H9 (cell line): ENCODE measurements around the gene ZNF687. TPM values are rescaled to one million over a fixed set of nuclear protein-coding genes. Genes with fewer than 3 reads are reported as not detected.

Source experiments
- DNase-seq: peaks from one replicate; pipeline ENCODE4 v3.0.0-alpha.2; 2017
- H2AFZ ChIP-seq: one replicate; pipeline ENCODE4 v1.6.1; 2013; ENCODE audit warnings: mild to moderate bottlenecking, low read length, control low read depth, moderate library complexity
- H2AK5ac ChIP-seq: 2 replicates; pipeline ENCODE4 v1.6.1; 2013; ENCODE audit warnings: low read length, control low read depth, mixed read lengths; ENCODE audit not compliant: insufficient read length
- H2BK120ac ChIP-seq: one replicate; pipeline ENCODE4 v1.6.1; 2013; ENCODE audit warnings: low read depth, mild to moderate bottlenecking, low read length, control low read depth, inconsistent platforms; ENCODE audit not compliant: poor library complexity, severe bottlenecking
- H2BK12ac ChIP-seq: 2 replicates; pipeline ENCODE4 v1.6.1; 2013; ENCODE audit warnings: low read length, control low read depth, mixed read lengths, low read depth; ENCODE audit not compliant: insufficient read length
- H2BK15ac ChIP-seq: 2 replicates; pipeline ENCODE4 v1.6.1; 2013; ENCODE audit warnings: low read depth, low read length, control low read depth
- H2BK20ac ChIP-seq: one replicate; pipeline ENCODE4 v1.6.1; 2013; ENCODE audit warnings: low read depth, mild to moderate bottlenecking, low read length, control low read depth, inconsistent platforms; ENCODE audit not compliant: poor library complexity, severe bottlenecking
- H2BK5ac ChIP-seq: 2 replicates; pipeline ENCODE4 v1.6.1; 2013; ENCODE audit warnings: low read length, control low read depth, mixed read lengths; ENCODE audit not compliant: insufficient read length
- H3K14ac ChIP-seq: 2 replicates; pipeline ENCODE4 v1.6.1; 2013; ENCODE audit warnings: low read length, control low read depth; ENCODE audit not compliant: insufficient read depth
- H3K18ac ChIP-seq: 2 replicates; pipeline ENCODE4 v1.6.1; 2013; ENCODE audit warnings: low read depth, mild to moderate bottlenecking, mixed read lengths, low read length, control low read depth; ENCODE audit not compliant: insufficient read length
- H3K23ac ChIP-seq: 2 replicates; pipeline ENCODE4 v1.6.1; 2013; ENCODE audit warnings: low read length, control low read depth, mixed read lengths, low read depth; ENCODE audit not compliant: insufficient read length
- H3K23me2 ChIP-seq: 2 replicates; pipeline ENCODE4 v1.6.1; 2013; ENCODE audit warnings: low read depth, mild to moderate bottlenecking, mixed read lengths, low read length, control low read depth; ENCODE audit not compliant: insufficient read length, poor library complexity, severe bottlenecking
- H3K27ac ChIP-seq: 2 replicates; pipeline ENCODE4 v1.5.1; 2013; ENCODE audit warnings: low read length, control low read depth, mixed read lengths, low read depth; ENCODE audit not compliant: insufficient read length
- H3K27me3 ChIP-seq: 2 replicates; pipeline ENCODE4 v1.6.1; 2013; ENCODE audit warnings: low read length, control low read depth, inconsistent platforms; ENCODE audit not compliant: insufficient read depth
- H3K4ac ChIP-seq: 2 replicates; pipeline ENCODE4 v1.6.1; 2013; ENCODE audit warnings: low read depth, mild to moderate bottlenecking, control low read depth, inconsistent platforms, low read length, moderate library complexity
- H3K4me1 ChIP-seq: 2 replicates; pipeline ENCODE4 v1.6.1; 2013; ENCODE audit warnings: low read length, control low read depth, inconsistent platforms; ENCODE audit not compliant: insufficient read depth
- H3K4me2 ChIP-seq: 2 replicates; pipeline ENCODE4 v1.6.1; 2013; ENCODE audit warnings: low read length, control low read depth, mixed read lengths; ENCODE audit not compliant: insufficient read length, insufficient read depth
- H3K56ac ChIP-seq: 2 replicates; pipeline ENCODE4 v1.6.1; 2013; ENCODE audit warnings: low read depth, mild to moderate bottlenecking, mixed read lengths, low read length, control low read depth; ENCODE audit not compliant: insufficient read length
- H3K79me1 ChIP-seq: 2 replicates; pipeline ENCODE4 v1.6.1; 2013; ENCODE audit warnings: low read depth, mild to moderate bottlenecking, moderate library complexity, low read length, control low read depth, inconsistent platforms; ENCODE audit not compliant: insufficient read depth, poor library complexity, severe bottlenecking
- H3K79me2 ChIP-seq: 2 replicates; pipeline ENCODE4 v1.6.1; 2013; ENCODE audit warnings: low read length, control low read depth, inconsistent platforms; ENCODE audit not compliant: insufficient read depth
- H3K9ac ChIP-seq: 2 replicates; pipeline ENCODE4 v1.6.1; 2013; ENCODE audit warnings: low read length, control low read depth, mixed read lengths; ENCODE audit not compliant: insufficient read length; ENCODE audit errors: extremely low read depth
- H3K9me3 ChIP-seq: one replicate; pipeline ENCODE4 v1.6.1; 2013; ENCODE audit warnings: low read depth, low read length, inconsistent platforms; ENCODE audit not compliant: control insufficient read depth
- H3T11ph ChIP-seq: one replicate; pipeline ENCODE4 v1.6.1; 2013; ENCODE audit warnings: mild to moderate bottlenecking, low read length, control low read depth, inconsistent platforms
- H4K20me1 ChIP-seq: one replicate; pipeline ENCODE4 v1.6.1; 2013; ENCODE audit not compliant: control insufficient read depth, insufficient read length, insufficient read depth
- H4K5ac ChIP-seq: 2 replicates; pipeline ENCODE4 v1.6.1; 2013; ENCODE audit warnings: low read depth, mild to moderate bottlenecking, mixed read lengths, low read length, control low read depth; ENCODE audit not compliant: insufficient read length
- H4K8ac ChIP-seq: replicated peaks from 2 replicates; pipeline ENCODE4 v1.6.1; 2013; ENCODE audit warnings: low read length, control low read depth, mixed read lengths, low read depth; ENCODE audit not compliant: insufficient read length
- H4K91ac ChIP-seq: 2 replicates; pipeline ENCODE4 v1.6.1; 2013; ENCODE audit warnings: low read depth, mild to moderate bottlenecking, moderate library complexity, mixed read lengths, low read length, control low read depth; ENCODE audit not compliant: insufficient read length
- H3K27ac Mint-ChIP-seq, 3 experiments: 2 replicates in 2 of 3; 3 replicates in 1 of 3; pipeline ENCODE4 v1.8.0; 2020 to 2021; ENCODE audit warnings: mixed read lengths in 3 of 3, mild to moderate bottlenecking in 1 of 3, moderate library complexity in 1 of 3
- H3K27me3 Mint-ChIP-seq: 2 replicates; pipeline ENCODE4 v1.8.0; 2021; ENCODE audit warnings: low read depth, mild to moderate bottlenecking, moderate library complexity, mixed read lengths
- H3K36me3 Mint-ChIP-seq, 3 experiments: 2 replicates in 2 of 3; 3 replicates in 1 of 3; pipeline ENCODE4 v1.8.0; 2020 to 2021; ENCODE audit warnings: low read depth in 3 of 3, mixed read lengths in 3 of 3; ENCODE audit not compliant: insufficient read depth in 1 of 3
- H3K4me1 Mint-ChIP-seq, 2 experiments: 2 replicates each; pipeline ENCODE4 v1.8.0; 2020; ENCODE audit warnings: mixed read lengths in 2 of 2
- H3K4me3 Mint-ChIP-seq, 2 experiments: 2 replicates in 1 of 2; 3 replicates in 1 of 2; pipeline ENCODE4 v1.8.0; 2020 to 2021; ENCODE audit warnings: mild to moderate bottlenecking in 2 of 2, mixed read lengths in 2 of 2, moderate library complexity in 1 of 2
- H3K9me3 Mint-ChIP-seq, 2 experiments: 2 replicates in 1 of 2; 3 replicates in 1 of 2; pipeline ENCODE4 v1.8.0; 2020; ENCODE audit warnings: mild to moderate bottlenecking in 2 of 2, mixed read lengths in 2 of 2, moderate library complexity in 1 of 2
- WGBS: extraction: QIAGEN DNeasy Blood & Tissue Kit; methylation state at CpG from one replicate; pipeline ENCODE4 v1.1.7; 2013; ENCODE audit warnings: missing lambda C conversion rate, low lambda C conversion rate, mixed read lengths; ENCODE audit not compliant: insufficient read length; ENCODE audit errors: extremely low coverage; 5-methylcytosine and 5-hydroxymethylcytosine counted together
- total RNA-seq: library from RNA; stranded (reverse); gene quantifications from 2 replicates; pipeline ENCODE4 v1.2.1, GENCODE V29; 2021
- TF ChIP-seq, protein P1 (sequence below): fragments of 200-600 bp; sonication (generic); conservative IDR thresholded peaks from 3 replicates; pipeline ENCODE4 v1.8.0; 2021; ENCODE audit warnings: antibody characterized with exemption, mild to moderate bottlenecking

The ZNF687 gene
- total RNA-seq, 1 experiment from 2014 or later, result 58.2 TPM

DNA sequence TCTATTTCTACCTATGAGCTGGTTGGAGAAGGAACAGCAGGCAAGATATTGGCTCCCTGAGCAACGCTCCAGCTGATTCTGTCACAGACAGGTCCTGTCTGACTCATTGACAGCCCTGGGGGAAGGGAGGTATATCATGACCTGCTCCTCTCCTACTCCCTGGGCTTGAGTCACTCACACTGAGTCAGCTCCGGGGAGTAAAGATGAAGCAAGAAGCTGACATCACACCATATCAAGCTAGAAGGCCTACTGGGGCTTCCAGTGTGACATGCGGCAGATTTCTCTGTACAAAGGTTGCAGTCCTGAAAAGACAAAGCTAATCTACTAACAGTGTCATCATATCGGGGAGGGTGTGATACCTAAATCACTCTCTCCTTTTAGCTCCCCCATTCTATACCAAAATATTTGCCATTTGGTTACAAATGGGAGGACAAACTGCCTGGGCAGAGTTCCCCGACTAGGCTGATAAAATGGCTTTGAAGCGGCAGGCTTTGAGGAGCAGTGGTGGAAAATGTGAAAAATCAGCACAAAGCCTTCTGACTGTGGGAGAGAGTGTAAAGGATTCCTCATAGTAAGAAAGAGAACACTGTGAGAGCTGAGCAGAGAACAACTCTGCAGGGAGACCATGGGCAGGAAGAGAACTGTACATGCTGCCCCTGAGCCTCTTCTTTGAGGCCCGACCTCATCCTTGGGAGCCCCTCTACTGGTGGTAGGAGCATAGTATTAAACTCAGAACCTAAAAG, 29.7 kb downstream of the ZNF687 start:
- Mint-ChIP-seq H3K27me3 (no peaks in the 10 kb centered on the region), H3K4me3 (no peak overlapping the region), H3K4me1 (peaks cover 10 to 11% of the 10 kb centered on the region in 2 experiments), H3K9me3 (no peaks in the 10 kb centered on the region), H3K36me3 (peaks cover 9 to 68% (median 38%) of the 10 kb centered on the region in 3 experiments; a peak in 6 of 7 replicates), H3K27ac (peak overlapping the region in 2 of 3 experiments; percentile 42 to 56; a peak in 3 of 7 replicates)
- Histone ChIP-seq H2AK5ac (no peak overlapping the region), H2BK5ac (no peak overlapping the region), H4K20me1 (peaks cover 2% of the 10 kb centered on the region), H3K18ac (no peak overlapping the region), H2AFZ (no peak overlapping the region), H4K5ac (no peak overlapping the region), H3K14ac (no peak overlapping the region), H2BK120ac (no peak overlapping the region), H3K27ac (no peak overlapping the region), H2BK12ac (no peak overlapping the region), H3K4me1 (0 out of 2 replicates have a peak, but pooled peaks cover 5% of the 10 kb centered on the region), H2BK15ac (no peak overlapping the region), H3K4ac (no peak overlapping the region), H3K56ac (no peak overlapping the region), H3K4me2 (no peak overlapping the region), H3K27me3 (no peaks in the 10 kb centered on the region), H3K23me2 (no peaks in the 10 kb centered on the region), H3K23ac (no peak overlapping the region), H3K9me3 (no peaks in the 10 kb centered on the region), H3K9ac (no peak overlapping the region), H4K8ac (no peak overlapping the region), H3K79me1 (no peaks in the 10 kb centered on the region), H4K91ac (no peak overlapping the region), H3K79me2 (no peaks in the 10 kb centered on the region), H2BK20ac (no peak overlapping the region), H3T11ph (no peak overlapping the region)
- WGBS, result no CpG with 5 or more reads among the region's 7 CpGs
- DNase-seq, result no peak
- TF ChIP-seq, protein P1, sequence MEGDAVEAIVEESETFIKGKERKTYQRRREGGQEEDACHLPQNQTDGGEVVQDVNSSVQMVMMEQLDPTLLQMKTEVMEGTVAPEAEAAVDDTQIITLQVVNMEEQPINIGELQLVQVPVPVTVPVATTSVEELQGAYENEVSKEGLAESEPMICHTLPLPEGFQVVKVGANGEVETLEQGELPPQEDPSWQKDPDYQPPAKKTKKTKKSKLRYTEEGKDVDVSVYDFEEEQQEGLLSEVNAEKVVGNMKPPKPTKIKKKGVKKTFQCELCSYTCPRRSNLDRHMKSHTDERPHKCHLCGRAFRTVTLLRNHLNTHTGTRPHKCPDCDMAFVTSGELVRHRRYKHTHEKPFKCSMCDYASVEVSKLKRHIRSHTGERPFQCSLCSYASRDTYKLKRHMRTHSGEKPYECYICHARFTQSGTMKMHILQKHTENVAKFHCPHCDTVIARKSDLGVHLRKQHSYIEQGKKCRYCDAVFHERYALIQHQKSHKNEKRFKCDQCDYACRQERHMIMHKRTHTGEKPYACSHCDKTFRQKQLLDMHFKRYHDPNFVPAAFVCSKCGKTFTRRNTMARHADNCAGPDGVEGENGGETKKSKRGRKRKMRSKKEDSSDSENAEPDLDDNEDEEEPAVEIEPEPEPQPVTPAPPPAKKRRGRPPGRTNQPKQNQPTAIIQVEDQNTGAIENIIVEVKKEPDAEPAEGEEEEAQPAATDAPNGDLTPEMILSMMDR, result no peak
